Measurements from ENCODE around the gene MUC5B. TPM values are rescaled to one million over a fixed set of nuclear protein-coding genes. Genes with fewer than 3 reads are reported as not detected.

Gene MUC5B
- total and polyA plus RNA-seq, 3 donors from 2014 or later: 0.45 to 0.87 (median 0.50) TPM

- Histone ChIP-seq H3K4me3 (no peak overlapping the region), H3K4me1 (no peaks in the 10 kb centered on the region), H3K27ac (no peak overlapping the region), H3K36me3 (ENCODE audit: low read depth, missing control alignments) (no peaks in the 10 kb centered on the region), H3K9me3 (no peaks in the 10 kb centered on the region), H3K27me3 (no peaks in the 10 kb centered on the region)
- intact Hi-C loops (cut with DNase I; ENCODE audit: low total_unique reads): no loop called here
- no peak for TF ChIP-seq POLR2A (IDR thresholded peaks at IDR 0.05)
- no peak for TF ChIP-seq CTCF (IDR thresholded peaks at IDR 0.05)
- DNase-seq: no peak
- WGBS, 2 donors: 89 to 91% methylated on average over 20 to 37 of the region's 37 CpGs
These were observed 54.2 kb downstream of the MUC5B start for GRCh38 chr11:1276866-1277615.

- Histone ChIP-seq H3K27ac (no peak overlapping the region), H3K36me3 (ENCODE audit: low read depth, missing control alignments) (no peaks in the 10 kb centered on the region), H3K27me3 (no peaks in the 10 kb centered on the region), H3K4me1 (no peaks in the 10 kb centered on the region), H3K4me3 (no peak overlapping the region), H3K9me3 (no peaks in the 10 kb centered on the region)
- no peak for DNase-seq
- intact Hi-C loops (cut with DNase I; ENCODE audit: low total_unique reads): no loop called here
- TF ChIP-seq CTCF (IDR thresholded peaks at IDR 0.05) (no peak), POLR2A (IDR thresholded peaks at IDR 0.05) (no peak)
- WGBS, 2 donors: 94 to 96% methylated on average over 15 to 27 of the region's 27 CpGs
These were observed 55.2 kb downstream of the MUC5B start for GRCh38 chr11:1277936-1278512.

GRCh38 chr11:1278766-1279673, 56.2 kb downstream of the MUC5B start:
- intact Hi-C loops (cut with DNase I; ENCODE audit: low total_unique reads): no loop called here
- Histone ChIP-seq H3K4me1 (no peaks in the 10 kb centered on the region), H3K4me3 (no peak overlapping the region), H3K9me3 (no peaks in the 10 kb centered on the region), H3K27ac (no peak overlapping the region), H3K27me3 (no peaks in the 10 kb centered on the region), H3K36me3 (ENCODE audit: low read depth, missing control alignments) (no peaks in the 10 kb centered on the region)
- TF ChIP-seq POLR2A (IDR thresholded peaks at IDR 0.05) (no peak), CTCF (IDR thresholded peaks at IDR 0.05) (no peak)
- no peak for DNase-seq
- WGBS, 2 donors: 94 to 96% methylated on average over 30 to 40 of the region's 40 CpGs

- no peak for DNase-seq
- no peaks in the 10 kb centered on the region for H3K4me1 ChIP-seq
- H3K4me3 ChIP-seq: no peak overlapping the region
- H3K36me3 ChIP-seq (ENCODE audit: low read depth, missing control alignments): no peaks in the 10 kb centered on the region
- TF ChIP-seq POLR2A (IDR thresholded peaks at IDR 0.05) (no peak), CTCF (IDR thresholded peaks at IDR 0.05) (no peak)
- H3K27me3 ChIP-seq: no peaks in the 10 kb centered on the region
- intact Hi-C loops (cut with DNase I; ENCODE audit: low total_unique reads): no loop called here
- no peaks in the 10 kb centered on the region for H3K9me3 ChIP-seq
- H3K27ac ChIP-seq: no peak overlapping the region
- 83% methylated on average over 14 of the region's 14 CpGs for WGBS, 2 donors
These were observed 56.8 kb downstream of the MUC5B start for GRCh38 chr11:1279674-1280055.

All from testis (tissue), 3 donors.